Esophagus squamous epithelium (tissue), 4 donors: Measurements from ENCODE around the gene TNIP1.

Experiments
- POLR2A ChIP-seq, 4 donors: fragments of 450-650 bp; IDR thresholded peaks; one replicate each; pipeline ENCODE4 v1.6.1; 2017; ENCODE audit warnings: antibody characterized with exemption in 4 of 4, mild to moderate bottlenecking in 4 of 4, moderate library complexity in 3 of 4
- TF ChIP-seq, protein P1 (sequence below), 6 experiments: fragments of 450-650 bp in 4 of 6; fragments of 200-600 bp in 2 of 6; sonication (generic) in 2 of 6; IDR thresholded peaks; one replicate each; pipeline ENCODE4 v1.5.1; 2016 to 2019; ENCODE audit warnings: antibody characterized with exemption in 6 of 6, mild to moderate bottlenecking in 4 of 6, moderate library complexity in 4 of 6

DNA sequence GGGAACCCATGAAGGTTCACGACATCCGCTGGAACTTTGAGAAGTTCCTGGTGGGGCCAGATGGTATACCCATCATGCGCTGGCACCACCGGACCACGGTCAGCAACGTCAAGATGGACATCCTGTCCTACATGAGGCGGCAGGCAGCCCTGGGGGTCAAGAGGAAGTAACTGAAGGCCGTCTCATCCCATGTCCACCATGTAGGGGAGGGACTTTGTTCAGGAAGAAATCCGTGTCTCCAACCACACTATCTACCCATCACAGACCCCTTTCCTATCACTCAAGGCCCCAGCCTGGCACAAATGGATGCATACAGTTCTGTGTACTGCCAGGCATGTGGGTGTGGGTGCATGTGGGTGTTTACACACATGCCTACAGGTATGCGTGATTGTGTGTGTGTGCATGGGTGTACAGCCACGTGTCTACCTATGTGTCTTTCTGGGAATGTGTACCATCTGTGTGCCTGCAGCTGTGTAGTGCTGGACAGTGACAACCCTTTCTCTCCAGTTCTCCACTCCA, 52.8 kb downstream of the TNIP1 start:
- TF ChIP-seq, protein P1, sequence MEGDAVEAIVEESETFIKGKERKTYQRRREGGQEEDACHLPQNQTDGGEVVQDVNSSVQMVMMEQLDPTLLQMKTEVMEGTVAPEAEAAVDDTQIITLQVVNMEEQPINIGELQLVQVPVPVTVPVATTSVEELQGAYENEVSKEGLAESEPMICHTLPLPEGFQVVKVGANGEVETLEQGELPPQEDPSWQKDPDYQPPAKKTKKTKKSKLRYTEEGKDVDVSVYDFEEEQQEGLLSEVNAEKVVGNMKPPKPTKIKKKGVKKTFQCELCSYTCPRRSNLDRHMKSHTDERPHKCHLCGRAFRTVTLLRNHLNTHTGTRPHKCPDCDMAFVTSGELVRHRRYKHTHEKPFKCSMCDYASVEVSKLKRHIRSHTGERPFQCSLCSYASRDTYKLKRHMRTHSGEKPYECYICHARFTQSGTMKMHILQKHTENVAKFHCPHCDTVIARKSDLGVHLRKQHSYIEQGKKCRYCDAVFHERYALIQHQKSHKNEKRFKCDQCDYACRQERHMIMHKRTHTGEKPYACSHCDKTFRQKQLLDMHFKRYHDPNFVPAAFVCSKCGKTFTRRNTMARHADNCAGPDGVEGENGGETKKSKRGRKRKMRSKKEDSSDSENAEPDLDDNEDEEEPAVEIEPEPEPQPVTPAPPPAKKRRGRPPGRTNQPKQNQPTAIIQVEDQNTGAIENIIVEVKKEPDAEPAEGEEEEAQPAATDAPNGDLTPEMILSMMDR (IDR thresholded peaks at IDR 0.05) = no peak
- TF ChIP-seq POLR2A (IDR thresholded peaks at IDR 0.05) = no peak
